Thyroid gland (tissue), 4 donors: Measurements from ENCODE around the gene MAN1B1. TPM values are rescaled to one million over a fixed set of nuclear protein-coding genes. Genes with fewer than 3 reads are reported as not detected.
"Not testable (repeated sequence)": the region's sequence is repeated elsewhere in the genome, so short reads cannot be mapped to it uniquely, and the experiment has no call there.

Experiments
- DNase-seq, 2 donors: peaks; one replicate each; pipeline ENCODE4 v3.0.0-alpha.2; 2019
- H3K27ac ChIP-seq, 3 donors: fragments of 200-600 bp; sonication (generic); 1 replicate in 2 of 3; 2 replicates in 1 of 3; pipeline ENCODE4 v1.5.1; 2016 to 2019; ENCODE audit warnings: mild to moderate bottlenecking in 1 of 3, moderate library complexity in 1 of 3
- H3K27me3 ChIP-seq: fragments of 200-600 bp; sonication (generic); one replicate; pipeline ENCODE4 v1.5.1; 2019
- H3K36me3 ChIP-seq, 2 donors: fragments of 200-600 bp; sonication (generic); one replicate each; pipeline ENCODE4 v1.5.1; 2016 to 2019
- H3K4me1 ChIP-seq, 2 donors: fragments of 200-600 bp; sonication (generic); one replicate each; pipeline ENCODE4 v1.5.1; 2017 to 2019
- H3K4me3 ChIP-seq, 3 donors: fragments of 200-600 bp; sonication (generic); replicated peaks in 1 of 3; 1 replicate in 2 of 3; 2 replicates in 1 of 3; pipeline ENCODE4 v1.5.1; 2016; ENCODE audit warnings: mild to moderate bottlenecking in 1 of 3
- H3K9me3 ChIP-seq: fragments of 200-600 bp; sonication (generic); one replicate; pipeline ENCODE4 v1.5.1; 2017
- POLR2A ChIP-seq, 2 donors: fragments of 450-650 bp; IDR thresholded peaks; one replicate each; pipeline ENCODE4 v1.6.1; 2017; ENCODE audit warnings: antibody characterized with exemption in 2 of 2, mild to moderate bottlenecking in 2 of 2, moderate library complexity in 1 of 2
- WGBS, 2 donors: methylation state at CpG; one replicate each; pipeline ENCODE4 v1.1.5; 2017; 5-methylcytosine and 5-hydroxymethylcytosine counted together
- intact Hi-C: fragments of 100-400 bp; cut with DNase I; formaldehyde crosslinking; loops from one replicate; pipeline ENCODE4 v1.15.1; 2023
- total RNA-seq, 4 donors: library from RNA; depleted of rRNA; stranded (reverse); fragments of >200 nt; gene quantifications; one replicate each; pipeline ENCODE4 v1.2.3, GENCODE V29; 2016
- TF ChIP-seq, protein P1 (sequence below), 6 experiments: fragments of 200-600 bp in 3 of 6; fragments of 450-650 bp in 3 of 6; sonication (generic) in 3 of 6; IDR thresholded peaks; one replicate each; pipeline ENCODE4 v1.5.1; 2016 to 2019; ENCODE audit warnings: antibody characterized with exemption in 6 of 6, mild to moderate bottlenecking in 2 of 6, inconsistent platforms in 1 of 6, moderate library complexity in 1 of 6

Gene MAN1B1
- total RNA-seq, 4 donors from 2014 or later: 48.2 to 73.8 (median 67.2) TPM

DNA sequence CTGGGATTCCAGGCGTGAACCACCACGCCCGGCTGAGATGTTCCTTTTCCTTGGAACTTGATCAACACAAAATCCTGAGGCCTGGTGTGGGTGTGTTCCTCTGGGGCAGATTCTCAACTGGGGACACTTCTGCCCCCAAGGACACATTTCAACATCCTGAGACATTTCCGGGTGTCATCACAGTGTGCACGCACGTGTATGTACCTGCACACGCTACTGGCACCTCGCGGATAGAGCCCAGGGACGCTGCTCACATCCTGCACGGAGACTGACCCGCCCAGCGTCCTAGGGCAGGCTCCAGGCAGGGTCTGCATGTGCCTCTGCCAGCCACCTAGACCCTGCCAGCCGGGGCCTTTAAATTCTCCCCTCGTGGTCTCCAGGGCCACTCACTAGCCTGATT, 24.4 kb upstream of the MAN1B1 start:
- Histone ChIP-seq H3K4me1 (no peaks in the 10 kb centered on the region), H3K27me3 (no peaks in the 10 kb centered on the region), H3K27ac (no peak overlapping the region), H3K9me3 (no peaks in the 10 kb centered on the region), H3K36me3 (no peaks in the 10 kb centered on the region), H3K4me3 (no peak overlapping the region)
- intact Hi-C loops: no loop called here
- WGBS, 2 donors: 90% methylated on average over 6 to 15 of the region's 15 CpGs
- DNase-seq: no peak
- TF ChIP-seq POLR2A (IDR thresholded peaks at IDR 0.05): no peak
- TF ChIP-seq, protein P1, sequence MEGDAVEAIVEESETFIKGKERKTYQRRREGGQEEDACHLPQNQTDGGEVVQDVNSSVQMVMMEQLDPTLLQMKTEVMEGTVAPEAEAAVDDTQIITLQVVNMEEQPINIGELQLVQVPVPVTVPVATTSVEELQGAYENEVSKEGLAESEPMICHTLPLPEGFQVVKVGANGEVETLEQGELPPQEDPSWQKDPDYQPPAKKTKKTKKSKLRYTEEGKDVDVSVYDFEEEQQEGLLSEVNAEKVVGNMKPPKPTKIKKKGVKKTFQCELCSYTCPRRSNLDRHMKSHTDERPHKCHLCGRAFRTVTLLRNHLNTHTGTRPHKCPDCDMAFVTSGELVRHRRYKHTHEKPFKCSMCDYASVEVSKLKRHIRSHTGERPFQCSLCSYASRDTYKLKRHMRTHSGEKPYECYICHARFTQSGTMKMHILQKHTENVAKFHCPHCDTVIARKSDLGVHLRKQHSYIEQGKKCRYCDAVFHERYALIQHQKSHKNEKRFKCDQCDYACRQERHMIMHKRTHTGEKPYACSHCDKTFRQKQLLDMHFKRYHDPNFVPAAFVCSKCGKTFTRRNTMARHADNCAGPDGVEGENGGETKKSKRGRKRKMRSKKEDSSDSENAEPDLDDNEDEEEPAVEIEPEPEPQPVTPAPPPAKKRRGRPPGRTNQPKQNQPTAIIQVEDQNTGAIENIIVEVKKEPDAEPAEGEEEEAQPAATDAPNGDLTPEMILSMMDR (IDR thresholded peaks at IDR 0.05): no peak

DNA sequence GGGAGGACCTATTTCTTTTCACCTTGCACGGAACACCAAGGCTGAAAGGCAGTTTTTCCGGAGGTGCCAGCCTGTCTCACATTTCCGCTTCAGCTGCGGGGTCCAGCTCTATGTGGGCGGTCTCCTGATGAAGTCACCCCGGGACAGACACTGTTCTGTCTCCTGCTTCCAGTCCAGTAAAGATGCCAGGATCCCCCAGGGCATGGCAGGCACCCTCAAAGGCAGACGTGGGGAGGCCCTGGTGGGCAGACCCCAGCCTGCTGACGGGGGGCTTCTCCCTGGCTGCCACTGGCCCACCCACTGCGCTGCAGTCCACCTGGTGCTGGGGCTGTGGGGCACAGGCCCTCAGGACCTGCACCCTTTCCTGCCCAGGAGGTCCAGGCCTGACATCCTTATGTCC, 24.0 kb upstream of the MAN1B1 start:
- WGBS, 2 donors: 94% methylated on average over 6 of the region's 9 CpGs; no CpG with 5 or more reads in 1 of the 2 donors

DNA sequence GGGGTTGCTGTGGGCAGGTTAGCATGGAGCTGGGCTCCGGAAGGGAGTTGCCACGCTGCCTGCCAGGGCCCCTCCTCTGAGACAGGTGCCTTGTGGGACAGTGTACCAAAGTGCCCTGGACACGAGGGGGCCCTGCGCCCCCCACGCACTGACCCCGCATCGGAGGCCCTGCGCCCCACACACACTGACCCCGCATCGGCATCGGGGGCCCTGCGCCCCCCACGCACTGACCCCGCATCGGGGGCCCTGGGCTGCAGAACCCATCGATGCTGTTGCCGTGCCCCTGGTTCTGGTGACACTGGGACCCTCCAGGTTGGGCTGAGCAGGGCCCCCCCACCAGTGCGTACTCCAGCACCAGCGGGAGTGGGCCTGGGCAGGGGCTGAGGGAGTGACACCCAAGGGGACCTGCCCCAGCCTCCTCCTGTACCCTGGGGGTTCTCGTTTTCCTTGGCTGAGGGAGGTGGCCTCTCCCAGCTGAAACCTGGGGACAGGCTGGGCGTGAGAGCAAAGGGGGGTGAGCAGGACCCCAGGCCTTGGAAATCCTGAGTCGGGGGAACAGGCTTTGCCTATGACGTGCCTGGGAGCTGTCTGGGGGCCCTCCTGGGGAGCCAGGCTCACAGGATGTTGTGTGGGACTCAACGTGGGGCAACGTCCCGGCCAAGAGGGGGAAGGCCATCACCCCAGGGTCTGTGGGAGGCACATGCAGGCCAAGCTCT, 23.3 kb upstream of the MAN1B1 start:
- no peaks in the 10 kb centered on the region for H3K27me3 ChIP-seq
- H3K4me1 ChIP-seq: no peaks in the 10 kb centered on the region
- TF ChIP-seq, protein P1 (IDR thresholded peaks at IDR 0.05): no peak
- TF ChIP-seq POLR2A (IDR thresholded peaks at IDR 0.05): no peak
- DNase-seq: no peak
- H3K4me3 ChIP-seq: no peak overlapping the region
- no peaks in the 10 kb centered on the region for H3K36me3 ChIP-seq
- H3K9me3 ChIP-seq: no peaks in the 10 kb centered on the region
- H3K27ac ChIP-seq: no peak overlapping the region
- intact Hi-C loops: no loop called here
- WGBS, 2 donors: 20% methylated on average over 1 of the region's 26 CpGs; no CpG with 5 or more reads in 1 of the 2 donors

More for the DNA sequence above, 24.0 kb upstream of the MAN1B1 start:
- intact Hi-C loops, H3K4me1 ChIP-seq, H3K9me3 ChIP-seq, H3K36me3 ChIP-seq, H3K4me3 ChIP-seq, DNase-seq, H3K27ac ChIP-seq, H3K27me3 ChIP-seq: not testable (repeated sequence)

DNA sequence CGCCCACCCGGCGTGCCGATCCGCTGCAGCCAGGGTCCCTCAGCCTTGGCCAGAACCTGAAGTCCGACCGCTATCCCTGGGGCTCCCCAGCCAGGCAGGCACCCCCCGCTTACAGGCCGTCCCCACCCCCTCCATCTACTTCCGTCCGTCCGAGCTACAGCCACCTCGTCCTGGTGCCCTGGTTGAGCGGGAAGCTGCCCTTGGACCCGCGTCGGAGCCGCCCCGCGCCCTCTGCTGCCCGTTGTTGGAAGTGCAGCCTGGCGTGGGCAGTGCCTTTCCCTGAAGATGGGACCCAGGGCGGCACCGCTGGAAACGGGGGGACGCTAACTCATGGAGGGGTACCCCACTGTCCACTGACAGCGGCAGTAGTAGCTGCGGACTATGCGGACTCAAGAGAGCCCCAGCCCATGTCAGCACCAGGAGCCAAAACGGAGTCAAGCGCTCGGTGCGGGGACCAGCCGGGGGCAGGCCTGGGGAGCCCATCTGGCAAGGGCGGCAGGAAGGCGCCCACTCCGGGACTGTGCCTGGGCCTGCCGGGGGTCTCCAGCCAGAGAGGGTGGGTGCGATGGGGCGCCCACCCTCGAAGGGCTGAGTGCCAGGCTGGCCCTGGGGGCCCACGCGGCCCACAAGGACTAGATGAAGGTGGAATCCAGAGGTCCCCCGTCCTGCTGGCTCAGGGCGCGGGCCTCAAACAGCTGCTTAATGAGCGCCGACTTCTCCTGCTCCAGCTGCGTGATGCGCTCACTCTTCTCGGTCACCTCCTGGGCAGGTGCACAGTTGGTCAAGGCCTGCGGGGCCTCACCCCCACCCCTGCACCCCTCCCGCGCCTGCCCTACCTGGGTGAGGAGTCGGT, 22.5 kb upstream of the MAN1B1 start:
- 73 to 94% methylated on average over 11 to 24 of the region's 55 CpGs for WGBS, 2 donors
- no peak overlapping the region for H3K27ac ChIP-seq
- intact Hi-C loops: no loop called here
- H3K4me3 ChIP-seq: no peak overlapping the region
- no peaks in the 10 kb centered on the region for H3K36me3 ChIP-seq
- no peaks in the 10 kb centered on the region for H3K27me3 ChIP-seq
- no peak for TF ChIP-seq POLR2A (IDR thresholded peaks at IDR 0.05)
- TF ChIP-seq, protein P1 (IDR thresholded peaks at IDR 0.05): peak; percentile 83 to 99 (median 90)
- peak; percentile 56 for DNase-seq
- no peaks in the 10 kb centered on the region for H3K4me1 ChIP-seq
- no peaks in the 10 kb centered on the region for H3K9me3 ChIP-seq

DNA sequence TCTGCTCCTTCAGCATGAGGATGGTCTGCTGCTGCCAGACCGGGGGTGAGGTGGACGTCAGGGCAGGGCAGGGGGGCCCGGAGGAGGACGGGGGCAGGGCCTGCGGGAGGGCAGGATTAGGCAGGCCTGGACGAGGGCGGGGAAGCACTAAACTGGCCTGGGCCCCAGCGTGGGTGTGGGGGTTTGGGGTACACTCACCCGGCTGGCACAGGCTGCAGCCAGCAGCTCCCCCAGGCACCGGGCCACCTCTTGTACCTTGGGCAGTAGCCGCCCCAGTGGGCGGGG, 22.0 kb upstream of the MAN1B1 start:
- no peaks in the 10 kb centered on the region for H3K9me3 ChIP-seq
- H3K36me3 ChIP-seq: no peaks in the 10 kb centered on the region
- WGBS, 2 donors: 90 to 96% methylated on average over 6 to 9 of the region's 12 CpGs
- TF ChIP-seq, protein P1 (IDR thresholded peaks at IDR 0.05): no peak
- TF ChIP-seq POLR2A (IDR thresholded peaks at IDR 0.05): no peak
- DNase-seq: no peak
- no peak overlapping the region for H3K27ac ChIP-seq
- no peak overlapping the region for H3K4me3 ChIP-seq
- intact Hi-C loops: loop anchor here (5.0 kb wide), 1 partner anchor 278 kb away; no protein-coding TSS in a partner anchor
- H3K4me1 ChIP-seq: peaks cover 0 to 6% of the 10 kb centered on the region in 2 donors
- H3K27me3 ChIP-seq: no peaks in the 10 kb centered on the region
